Posterior cingulate gyrus (tissue), 11 donors: ENCODE results near the gene LAMA4.

Experiments
- DNase-seq, 10 donors: peaks; one replicate each; pipeline versions ENCODE4 v3.0.0 to v3.0.0-alpha.2; 2020 to 2021; ENCODE audit warnings: mixed read lengths in 3 of 10
- intact Hi-C: fragments of 100-400 bp; cut with DNase I; formaldehyde crosslinking; loops from one replicate; pipeline ENCODE4 v1.15.1; 2023

The LAMA4 gene, protein sequence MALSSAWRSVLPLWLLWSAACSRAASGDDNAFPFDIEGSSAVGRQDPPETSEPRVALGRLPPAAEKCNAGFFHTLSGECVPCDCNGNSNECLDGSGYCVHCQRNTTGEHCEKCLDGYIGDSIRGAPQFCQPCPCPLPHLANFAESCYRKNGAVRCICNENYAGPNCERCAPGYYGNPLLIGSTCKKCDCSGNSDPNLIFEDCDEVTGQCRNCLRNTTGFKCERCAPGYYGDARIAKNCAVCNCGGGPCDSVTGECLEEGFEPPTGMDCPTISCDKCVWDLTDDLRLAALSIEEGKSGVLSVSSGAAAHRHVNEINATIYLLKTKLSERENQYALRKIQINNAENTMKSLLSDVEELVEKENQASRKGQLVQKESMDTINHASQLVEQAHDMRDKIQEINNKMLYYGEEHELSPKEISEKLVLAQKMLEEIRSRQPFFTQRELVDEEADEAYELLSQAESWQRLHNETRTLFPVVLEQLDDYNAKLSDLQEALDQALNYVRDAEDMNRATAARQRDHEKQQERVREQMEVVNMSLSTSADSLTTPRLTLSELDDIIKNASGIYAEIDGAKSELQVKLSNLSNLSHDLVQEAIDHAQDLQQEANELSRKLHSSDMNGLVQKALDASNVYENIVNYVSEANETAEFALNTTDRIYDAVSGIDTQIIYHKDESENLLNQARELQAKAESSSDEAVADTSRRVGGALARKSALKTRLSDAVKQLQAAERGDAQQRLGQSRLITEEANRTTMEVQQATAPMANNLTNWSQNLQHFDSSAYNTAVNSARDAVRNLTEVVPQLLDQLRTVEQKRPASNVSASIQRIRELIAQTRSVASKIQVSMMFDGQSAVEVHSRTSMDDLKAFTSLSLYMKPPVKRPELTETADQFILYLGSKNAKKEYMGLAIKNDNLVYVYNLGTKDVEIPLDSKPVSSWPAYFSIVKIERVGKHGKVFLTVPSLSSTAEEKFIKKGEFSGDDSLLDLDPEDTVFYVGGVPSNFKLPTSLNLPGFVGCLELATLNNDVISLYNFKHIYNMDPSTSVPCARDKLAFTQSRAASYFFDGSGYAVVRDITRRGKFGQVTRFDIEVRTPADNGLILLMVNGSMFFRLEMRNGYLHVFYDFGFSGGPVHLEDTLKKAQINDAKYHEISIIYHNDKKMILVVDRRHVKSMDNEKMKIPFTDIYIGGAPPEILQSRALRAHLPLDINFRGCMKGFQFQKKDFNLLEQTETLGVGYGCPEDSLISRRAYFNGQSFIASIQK (N-terminal part only)

DNA sequence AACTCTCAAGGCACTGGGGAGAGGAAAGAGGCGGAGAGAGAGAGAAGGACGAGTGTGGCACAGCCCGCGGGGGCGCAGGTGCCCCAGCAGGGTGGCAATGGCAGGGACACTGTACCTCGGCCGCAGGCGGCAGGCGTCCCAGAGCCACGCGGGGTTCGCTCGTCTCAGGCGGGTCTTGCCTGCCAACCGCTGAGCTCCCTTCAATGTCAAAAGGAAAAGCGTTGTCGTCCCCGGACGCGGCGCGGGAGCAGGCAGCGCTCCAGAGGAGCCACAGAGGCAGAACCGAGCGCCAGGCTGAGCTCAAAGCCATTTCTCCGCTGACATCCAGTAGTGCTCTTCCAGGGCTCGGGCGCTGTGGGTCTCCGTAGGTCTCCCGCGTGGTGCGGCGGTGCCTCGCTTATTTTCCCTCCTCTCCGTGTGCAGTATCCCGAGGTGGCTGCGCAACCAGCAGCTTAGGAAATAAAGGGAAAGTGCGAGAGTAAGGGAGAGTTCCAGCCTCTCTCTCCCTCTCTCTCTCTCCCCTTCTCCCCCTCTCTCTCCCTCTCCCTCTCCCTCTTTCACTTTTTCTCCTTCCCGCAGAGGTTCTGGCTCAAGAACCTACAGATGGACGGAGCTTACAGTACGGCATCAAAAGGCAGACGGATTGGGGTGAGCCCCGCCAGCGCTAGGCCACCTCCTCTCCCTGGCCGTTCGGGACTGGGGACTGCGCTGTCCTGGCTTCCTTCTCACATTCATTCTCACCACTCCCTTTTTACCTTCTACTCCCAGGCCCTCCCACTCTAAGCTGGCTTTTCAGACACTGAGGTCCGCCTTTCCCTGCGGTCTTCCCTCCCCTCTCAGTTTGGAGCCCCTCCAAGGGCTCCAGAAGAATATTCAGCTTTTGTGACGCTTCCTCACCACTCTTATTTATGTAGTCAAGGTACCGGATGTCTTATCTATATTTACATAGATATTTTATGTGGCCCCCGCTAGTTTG lies at the start of gene LAMA4:
Gene LAMA4 (minus strand): TSS at position 727 of the 976 bp plus-strand sequence. CDS start 417 bp downstream, at position 310.
- intact Hi-C loops: no loop called here

DNA sequence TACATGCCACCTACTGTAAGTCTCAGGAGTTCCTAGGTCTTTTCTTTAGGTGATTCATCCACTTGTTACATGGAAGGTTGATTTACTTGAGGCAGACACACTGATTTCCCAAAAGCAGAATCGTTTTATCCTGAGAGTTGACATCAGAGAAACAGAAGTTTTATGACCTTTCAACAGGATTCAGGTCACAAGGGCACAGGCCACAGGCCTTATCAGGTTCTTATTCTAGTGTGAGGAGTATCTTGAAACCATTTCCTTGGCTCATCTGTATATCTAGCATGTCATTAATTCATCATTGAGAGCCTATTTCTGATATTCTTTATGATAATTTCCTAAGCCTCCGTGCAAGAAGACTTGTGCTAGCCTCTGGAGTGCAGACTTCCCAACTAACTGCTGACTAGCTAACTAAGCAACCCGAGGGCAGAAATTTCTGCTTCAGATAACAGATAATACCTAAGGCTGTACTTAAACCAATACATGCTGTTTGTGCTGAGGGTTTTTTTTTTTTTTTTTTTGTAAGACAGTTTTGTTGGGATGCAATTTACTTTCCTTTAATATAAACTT lies 47.9 kb upstream of the LAMA4 start:
- DNase-seq: no peak
- intact Hi-C loops: no loop called here

More for the DNA sequence above, at the start of gene LAMA4:
- DNase-seq: peak in 9 of 10 donors; percentile 32 to 92 (median 43)

GRCh38 chr6:112300896-112301295 lies 46.5 kb upstream of the LAMA4 start:
- intact Hi-C loops: no loop called here

DNA sequence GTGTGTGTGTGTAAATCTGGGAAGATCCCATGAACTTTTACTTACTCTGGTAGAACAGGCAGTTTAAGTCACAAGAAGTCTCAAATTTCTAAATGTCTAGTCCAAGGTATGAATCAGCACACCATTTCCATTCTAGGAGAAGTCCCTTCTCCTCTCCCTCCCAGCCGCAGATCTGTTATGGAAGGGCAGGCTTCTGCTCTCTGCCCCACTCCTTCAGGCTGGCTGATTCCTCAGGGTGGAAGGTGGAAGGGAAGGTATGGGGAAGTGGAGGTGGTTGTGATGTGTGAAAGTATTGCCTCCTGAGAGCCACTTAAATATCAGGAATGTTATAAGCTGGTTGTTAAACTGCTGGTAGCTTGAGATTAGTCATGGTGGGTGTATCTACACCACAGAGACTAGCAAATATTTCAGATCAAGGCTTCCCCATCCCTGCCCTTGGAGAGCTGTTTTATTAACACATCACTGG lies 44.5 kb upstream of the LAMA4 start:
- intact Hi-C loops: no loop called here
- no peak for DNase-seq

More at GRCh38 chr6:112300896-112301295, 46.5 kb upstream of the LAMA4 start:
- no peak for DNase-seq

- no peak for DNase-seq
- intact Hi-C loops: no loop called here
Measured at GRCh38 chr6:112298021-112298745, 43.8 kb upstream of the LAMA4 start.

DNA sequence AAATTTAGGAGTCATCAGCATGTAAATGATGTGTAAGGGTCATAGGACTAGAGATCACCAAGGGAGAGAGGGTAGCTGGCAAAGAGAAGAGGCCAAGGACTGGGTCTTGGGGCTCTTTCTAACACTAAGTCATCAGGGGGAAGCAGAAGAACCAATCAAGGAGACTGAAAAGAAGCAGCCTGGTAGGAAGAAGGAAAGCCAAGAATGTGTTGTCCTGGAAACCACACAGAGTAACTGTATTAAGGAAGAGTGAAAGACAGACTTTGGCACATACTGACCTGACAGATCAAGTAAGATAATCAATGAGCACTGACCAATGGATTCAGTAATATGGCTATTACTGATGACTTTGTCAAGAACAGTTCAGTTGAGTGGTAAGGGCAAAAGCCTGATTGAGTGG lies 42.3 kb upstream of the LAMA4 start:
- DNase-seq: no peak
- intact Hi-C loops: no loop called here

GRCh38 chr6:112296122-112296521 lies 41.8 kb upstream of the LAMA4 start:
- intact Hi-C loops: no loop called here
- no peak for DNase-seq

- DNase-seq: no peak
- intact Hi-C loops: no loop called here
Measured at GRCh38 chr6:112291161-112291762, 36.9 kb upstream of the LAMA4 start.

GRCh38 chr6:112289038-112289566 lies 34.7 kb upstream of the LAMA4 start:
- intact Hi-C loops: no loop called here
- peak in 1 of 10 donors; percentile 12 for DNase-seq

DNA sequence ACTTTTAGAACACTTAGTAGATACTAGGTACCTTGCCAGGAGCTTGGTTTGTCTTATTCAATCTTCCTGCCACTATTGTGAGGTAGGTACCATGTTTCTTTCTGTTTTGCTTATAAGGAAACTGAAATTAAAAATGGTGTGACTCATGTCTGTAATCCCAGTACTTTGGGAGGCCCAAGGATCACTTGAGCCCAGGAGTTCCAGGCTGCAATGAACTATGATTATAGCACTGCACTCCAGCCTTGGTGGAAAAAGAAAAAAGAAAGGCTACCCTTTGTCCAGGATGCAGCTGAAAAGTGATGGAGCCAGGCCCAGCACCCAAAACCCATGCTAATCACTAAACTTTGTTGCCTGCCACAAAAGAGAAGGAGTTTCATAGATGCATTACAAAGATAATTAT lies 34.1 kb upstream of the LAMA4 start:
- no peak for DNase-seq
- intact Hi-C loops: no loop called here

DNA sequence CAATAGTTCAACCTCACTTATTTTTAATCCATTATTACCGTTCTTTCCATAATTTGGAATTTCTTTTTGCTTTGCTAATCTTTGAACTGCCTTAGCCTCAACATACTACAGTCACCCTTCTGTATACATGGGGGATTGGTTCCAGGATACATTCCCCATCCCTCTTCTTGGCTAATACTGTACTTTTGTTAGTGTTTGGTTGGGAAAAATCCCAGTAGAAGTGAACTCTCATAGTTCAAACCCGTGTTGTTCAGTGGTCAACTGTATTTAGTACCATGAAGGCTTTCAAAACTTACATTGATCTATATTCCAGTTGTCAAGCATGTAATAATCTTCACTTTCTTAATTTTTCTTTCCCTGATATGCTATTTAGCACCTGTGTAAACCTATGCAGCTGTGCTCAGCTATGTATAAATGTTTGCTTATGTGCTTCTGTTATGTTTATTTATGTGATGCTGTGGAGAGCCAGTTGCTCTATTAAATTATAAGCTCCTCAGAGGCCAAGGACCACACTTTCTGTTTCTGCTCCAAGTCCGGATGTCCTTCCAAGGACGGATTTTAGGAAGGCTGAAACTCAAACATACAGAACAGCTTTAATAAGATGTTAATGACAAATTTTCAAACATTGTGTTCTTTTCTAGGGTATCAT lies 33.3 kb upstream of the LAMA4 start:
- no peak for DNase-seq
- intact Hi-C loops: no loop called here

DNA sequence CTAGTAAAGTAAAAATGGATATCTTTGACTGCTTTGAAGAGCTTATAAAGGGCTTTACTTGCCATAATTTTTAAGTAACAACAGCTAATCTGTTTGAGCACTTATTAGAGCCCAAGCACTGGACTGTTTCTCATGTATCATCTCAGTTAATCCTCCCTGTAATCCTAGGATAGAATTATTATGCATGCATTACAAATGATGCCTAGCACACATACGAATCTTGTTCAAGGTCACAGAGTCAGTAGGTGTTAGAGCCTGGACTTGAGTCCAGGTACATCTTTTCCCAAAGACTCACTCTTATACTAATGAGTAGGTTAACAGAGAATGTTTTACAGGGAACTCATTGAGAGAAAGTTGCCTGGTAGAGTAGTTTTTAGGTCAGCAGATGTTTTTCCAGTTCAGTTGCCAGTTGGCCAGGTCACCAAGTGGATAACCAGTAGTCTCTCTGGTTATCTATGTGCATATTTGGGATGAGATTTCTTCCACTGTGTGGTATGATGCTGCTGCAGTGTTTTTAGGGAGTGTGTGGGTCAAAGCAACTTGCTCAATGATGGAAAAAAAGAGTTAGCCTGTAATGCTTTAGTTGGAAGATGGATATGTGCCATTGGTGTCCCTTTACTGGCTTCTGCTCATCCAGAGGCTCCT lies 32.3 kb upstream of the LAMA4 start:
- intact Hi-C loops: no loop called here
- DNase-seq: no peak

GRCh38 chr6:112286010-112286409 lies 31.6 kb upstream of the LAMA4 start:
- no peak for DNase-seq
- intact Hi-C loops: no loop called here

GRCh38 chr6:112284603-112285002 lies 30.2 kb upstream of the LAMA4 start:
- DNase-seq: no peak
- intact Hi-C loops: no loop called here

- intact Hi-C loops: no loop called here
Measured at GRCh38 chr6:112283621-112284020, 29.3 kb upstream of the LAMA4 start.

GRCh38 chr6:112281821-112282615 lies 27.7 kb upstream of the LAMA4 start:
- intact Hi-C loops: no loop called here
- peak in 8 of 10 donors; percentile 28 to 93 (median 64) for DNase-seq

More at GRCh38 chr6:112283621-112284020, 29.3 kb upstream of the LAMA4 start:
- no peak for DNase-seq
